HCT116 (cell line): ENCODE results near the gene GARIN5B. TPM values are rescaled to one million over a fixed set of nuclear protein-coding genes. Genes with fewer than 3 reads are reported as not detected.

Source experiments
- ATAC-seq: fragments of 200-7000 bp; cut with Tn5 transposase; 2 replicates; pipeline ENCODE4 v1.9.1; 2020; ENCODE audit warnings: mild to moderate bottlenecking, moderate library complexity
- BruUV-seq: library from RNA; stranded (reverse); fragments of 400-500 nt; replicated peaks from 2 replicates; lab custom pipeline; 2021; lab: Mats Ljungman, UMichigan
- CTCF ChIA-PET: fragments of 300-600 bp; sonication (Branson Sonifier 250); formaldehyde crosslinking; loops from one replicate; lab custom pipeline; 2021; ENCODE audit warnings: antibody characterized with exemption; lab: Charles Lee
- POLR2A ChIA-PET: fragments of 300-600, 350-600 bp; sonication (Branson Sonifier 250); formaldehyde crosslinking; loops from one replicate; lab custom pipeline; 2021; ENCODE audit warnings: antibody characterized with exemption; lab: Charles Lee
- RAD21 ChIA-PET, 2 experiments: fragments of 300-600 bp; sonication (Branson Sonifier 250); formaldehyde crosslinking; loops; one replicate each; lab custom pipeline; 2023; ENCODE audit warnings: low total read pairs in 2 of 2; ENCODE audit not compliant: uncharacterized antibody in 2 of 2, unreplicated experiment in 2 of 2, low non-redundant PET in 1 of 2; lab: Charles Lee
- DNase-seq: peaks from one replicate; pipeline ENCODE4 v3.0.0-alpha.2; 2010; ENCODE audit warnings: low read depth, low spot score
- H2AFZ ChIP-seq: fragments of 200-600 bp; shearing (Covaris generic), sonication (generic); 2 replicates; pipeline ENCODE4 v1.6.1; 2017; ENCODE audit warnings: low read depth, mixed run types, mixed read lengths, antibody characterized with exemption, low read length; ENCODE audit not compliant: poor library complexity, severe bottlenecking
- H3K27ac ChIP-seq: 2 replicates; pipeline ENCODE4 v1.5.1; 2012; ENCODE audit warnings: low read depth, low read length
- H3K27me3 ChIP-seq: fragments of 200-600 bp; sonication (generic); 2 replicates; pipeline ENCODE4 v1.6.1; 2016; ENCODE audit warnings: mixed run types, low read length, mixed read lengths; ENCODE audit not compliant: insufficient read depth
- H3K36me3 ChIP-seq, 2 experiments: fragments of 200-500 bp in 1 of 2; fragments of 200-600 bp in 1 of 2; sonication (Bioruptor generic) in 1 of 2; sonication (generic) in 1 of 2; 2 replicates each; pipeline versions ENCODE4 v1.5.1 to v1.6.1; 2014 to 2016; ENCODE audit warnings: low read length in 2 of 2, inconsistent platforms in 1 of 2, mixed read lengths in 1 of 2, mixed run types in 1 of 2; ENCODE audit not compliant: insufficient read depth in 2 of 2, control insufficient read depth in 1 of 2
- H3K4me1 ChIP-seq, 2 experiments: fragments of 200-600 bp in 1 of 2; sonication (generic) in 1 of 2; 2 replicates each; pipeline versions ENCODE4 v1.5.1 to v1.6.1; 2012 to 2017; ENCODE audit warnings: low read length in 2 of 2, inconsistent platforms in 1 of 2, mild to moderate bottlenecking in 1 of 2, mixed read lengths in 1 of 2, mixed run types in 1 of 2, moderate library complexity in 1 of 2; ENCODE audit not compliant: insufficient read depth in 2 of 2, control insufficient read depth in 1 of 2
- H3K4me2 ChIP-seq: fragments of 200-600 bp; sonication (generic); 2 replicates; pipeline ENCODE4 v1.6.1; 2017; ENCODE audit warnings: mixed run types, low read length, mixed read lengths
- H3K4me3 ChIP-seq, 2 experiments: fragments of 200-600 bp in 1 of 2; sonication (generic) in 1 of 2; replicated peaks in 1 of 2; 2 replicates each; pipeline ENCODE4 v1.5.1; 2011 to 2016; ENCODE audit warnings: low read length in 2 of 2, control low read depth in 1 of 2, low read depth in 1 of 2, mild to moderate bottlenecking in 1 of 2, mixed read lengths in 1 of 2, mixed run types in 1 of 2
- H3K79me2 ChIP-seq: fragments of 200-600 bp; sonication (generic); 2 replicates; pipeline ENCODE4 v1.6.1; 2017; ENCODE audit warnings: mild to moderate bottlenecking, mixed run types, low read length, moderate library complexity, mixed read lengths; ENCODE audit not compliant: insufficient read depth
- H3K9ac ChIP-seq: fragments of 200-600 bp; sonication (generic); 2 replicates; pipeline ENCODE4 v1.6.1; 2016; ENCODE audit warnings: low read length, mixed read lengths
- H3K9me2 ChIP-seq: fragments of 200-600 bp; sonication (generic), shearing (Covaris generic); 2 replicates; pipeline ENCODE4 v1.6.1; 2017; ENCODE audit warnings: mixed run types, mild to moderate bottlenecking, moderate library complexity; ENCODE audit not compliant: insufficient read depth
- H3K9me3 ChIP-seq, 2 experiments: fragments of 200-500 bp in 1 of 2; fragments of 200-600 bp in 1 of 2; sonication (Bioruptor generic) in 1 of 2; sonication (generic) in 1 of 2; 2 replicates each; pipeline ENCODE4 v1.6.1; 2014 to 2017; ENCODE audit warnings: low read length in 2 of 2, mixed read lengths in 2 of 2, inconsistent platforms in 1 of 2, low read depth in 1 of 2, mild to moderate bottlenecking in 1 of 2, mixed run types in 1 of 2, moderate library complexity in 1 of 2; ENCODE audit not compliant: control insufficient read depth in 1 of 2, insufficient read depth in 1 of 2
- H4K20me1 ChIP-seq: fragments of 200-600 bp; sonication (generic), shearing (Covaris generic); 2 replicates; pipeline ENCODE4 v1.6.1; 2017; ENCODE audit warnings: mixed run types, mild to moderate bottlenecking, moderate library complexity; ENCODE audit not compliant: insufficient read depth
- EZH2phosphoT487 ChIP-seq: fragments of 200-600 bp; IDR thresholded peaks from 2 replicates; pipeline ENCODE4 v1.6.1; 2018; ENCODE audit warnings: antibody characterized with exemption, borderline replicate concordance
- FOSL1 ChIP-seq: IDR thresholded peaks from 2 replicates; pipeline ENCODE4 v1.6.1; 2012; ENCODE audit warnings: low read depth
- POLR2AphosphoS5 ChIP-seq: IDR thresholded peaks from 2 replicates; pipeline ENCODE4 v1.6.1; 2011; ENCODE audit warnings: mild to moderate bottlenecking, low read depth, low read length, moderate library complexity
- REST ChIP-seq: IDR thresholded peaks from 2 replicates; pipeline ENCODE4 v1.6.1; 2012; ENCODE audit warnings: low read depth
- SP1 ChIP-seq: IDR thresholded peaks from 2 replicates; pipeline ENCODE4 v1.6.1; 2012; ENCODE audit warnings: low read depth
- SRF ChIP-seq: IDR thresholded peaks from 2 replicates; pipeline ENCODE4 v1.6.1; 2012; ENCODE audit warnings: low read depth
- ZFX ChIP-seq: fragments of 450-650 bp; IDR thresholded peaks from 2 replicates; pipeline ENCODE4 v1.6.1; 2017
- ZNF274 ChIP-seq: fragments of 200-500 bp; sonication (Bioruptor generic); IDR thresholded peaks from 2 replicates; pipeline ENCODE4 v1.6.1; 2014; ENCODE audit warnings: mild to moderate bottlenecking, low read depth, low read length, inconsistent platforms
- intact Hi-C: fragments of 100-400 bp; cut with micrococcal nuclease; formaldehyde crosslinking; loops from 2 replicates; pipeline ENCODE4 v1.10.0; 2022
- total RNA-seq: library from RNA; stranded (reverse); gene quantifications from one replicate; pipeline ENCODE4 v1.2.1, GENCODE V29; 2021; ENCODE audit not compliant: unreplicated experiment
- TF ChIP-seq, protein P1 (sequence below): IDR thresholded peaks from 2 replicates; pipeline ENCODE4 v1.6.1; 2012
- TF ChIP-seq, protein P2 (sequence below): IDR thresholded peaks from 2 replicates; pipeline ENCODE4 v1.6.1; 2012

The GARIN5B gene
- total RNA-seq, 1 experiment from 2014 or later, result not detected

DNA sequence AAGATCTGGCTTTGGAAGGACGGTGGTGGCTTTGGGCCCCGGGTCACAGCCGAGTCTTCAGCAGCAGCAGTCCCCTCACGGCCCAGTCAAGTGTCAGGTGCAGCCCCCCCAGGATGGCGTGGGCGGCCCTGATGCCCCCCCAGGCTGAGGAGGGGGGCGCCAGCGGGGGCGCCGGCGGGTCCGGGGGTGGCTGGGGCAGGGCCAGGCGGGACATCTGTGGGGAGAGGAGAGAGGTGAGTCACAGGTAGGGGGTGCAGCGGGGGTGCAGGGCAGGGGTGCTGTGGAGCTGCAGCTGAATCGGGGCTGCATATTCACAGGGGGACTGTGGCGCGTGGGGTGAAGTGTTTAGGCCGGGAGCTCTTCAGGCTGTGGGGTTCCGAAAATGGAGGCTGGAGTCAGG is 2.9 kb upstream of the GARIN5B start:
- Histone ChIP-seq H4K20me1 (no peaks in the 10 kb centered on the region), H3K36me3 (no peaks in the 10 kb centered on the region), H3K9me3 (no peaks in the 10 kb centered on the region), H3K4me3 (no peak overlapping the region), H3K4me1 (peaks cover 3 to 17% of the 10 kb centered on the region in 2 experiments; a peak in 3 of 4 replicates), H3K9ac (no peak overlapping the region), H3K9me2 (no peaks in the 10 kb centered on the region), H3K4me2 (no peak overlapping the region), H3K79me2 (no peaks in the 10 kb centered on the region), H2AFZ (no peak overlapping the region), H3K27ac (no peak overlapping the region), H3K27me3 (no peaks in the 10 kb centered on the region)
- intact Hi-C loops, result no loop called here
- BruUV-seq, result no TSS peak
- no peak for TF ChIP-seq REST
- TF ChIP-seq ZFX, result no peak
- no peak for TF ChIP-seq SRF
- TF ChIP-seq, protein P1, sequence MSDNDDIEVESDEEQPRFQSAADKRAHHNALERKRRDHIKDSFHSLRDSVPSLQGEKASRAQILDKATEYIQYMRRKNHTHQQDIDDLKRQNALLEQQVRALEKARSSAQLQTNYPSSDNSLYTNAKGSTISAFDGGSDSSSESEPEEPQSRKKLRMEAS, result no peak
- no peak for TF ChIP-seq SP1
- no peak for DNase-seq
- ChIA-PET RAD21 (no interaction called here), POLR2A (no interaction called here), CTCF (no interaction called here)
- ATAC-seq, result no peak

DNA sequence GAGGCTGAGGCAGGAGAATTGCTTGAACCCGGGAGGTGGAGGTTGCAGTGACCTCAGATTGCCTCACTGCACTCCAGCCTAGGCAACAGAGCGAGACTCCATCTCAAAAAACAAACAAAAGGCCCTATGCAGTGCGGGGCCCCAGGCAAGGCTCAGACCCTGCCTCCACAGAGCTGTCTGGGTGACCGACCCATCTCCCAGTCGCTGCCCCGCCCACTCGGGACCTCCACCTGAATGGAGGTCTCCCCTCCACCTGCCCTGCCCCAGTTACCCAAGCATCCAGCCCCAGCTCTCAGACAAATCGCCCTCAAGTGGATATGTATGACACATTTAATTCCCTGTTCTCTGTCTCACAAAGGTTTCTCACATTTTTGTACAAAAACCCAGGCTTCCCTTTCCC is 2.2 kb upstream of the GARIN5B start:
- RAD21 ChIA-PET, result no interaction called here
- POLR2A ChIA-PET, result no interaction called here
- no peaks in the 10 kb centered on the region for H3K27me3 ChIP-seq
- TF ChIP-seq REST (no peak), FOSL1 (no peak), ZFX (no peak), POLR2AphosphoS5 (no peak), ZNF274 (no peak), EZH2phosphoT487 (no peak)
- TF ChIP-seq, protein P2, sequence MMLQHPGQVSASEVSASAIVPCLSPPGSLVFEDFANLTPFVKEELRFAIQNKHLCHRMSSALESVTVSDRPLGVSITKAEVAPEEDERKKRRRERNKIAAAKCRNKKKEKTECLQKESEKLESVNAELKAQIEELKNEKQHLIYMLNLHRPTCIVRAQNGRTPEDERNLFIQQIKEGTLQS, result no peak

More for the DNA sequence above, 2.2 kb upstream of the GARIN5B start:
- ATAC-seq (no peak), DNase-seq (no peak)
- intact Hi-C loops, result no loop called here
- Histone ChIP-seq H3K9ac (no peak overlapping the region), H3K4me1 (peaks cover 3 to 17% of the 10 kb centered on the region in 2 experiments; a peak in 3 of 4 replicates), H3K4me2 (no peak overlapping the region), H3K9me3 (no peaks in the 10 kb centered on the region), H2AFZ (no peak overlapping the region), H4K20me1 (no peaks in the 10 kb centered on the region), H3K4me3 (no peak overlapping the region), H3K27ac (no peak overlapping the region), H3K9me2 (no peaks in the 10 kb centered on the region), H3K79me2 (no peaks in the 10 kb centered on the region), H3K36me3 (no peaks in the 10 kb centered on the region)
- CTCF ChIA-PET, result no interaction called here
- no TSS peak for BruUV-seq
